Measurements from ENCODE around the gene NUDT14.

Gene NUDT14

GRCh38 chr14:105223770-105224544, 42.8 kb upstream of the NUDT14 start:
- no peaks in the 10 kb centered on the region for H3K27me3 ChIP-seq (ENCODE audit: insufficient read depth, insufficient read length)
- no peaks in the 10 kb centered on the region for H3K4me1 ChIP-seq (ENCODE audit: insufficient read depth, insufficient read length)
- DNase-seq (ENCODE audit: low read depth, low spot score): no peak
- peaks cover 50% of the 10 kb centered on the region for H3K36me3 ChIP-seq (ENCODE audit: insufficient read depth, insufficient read length, low read length)
- H3K4me3 ChIP-seq (ENCODE audit: insufficient read length, low read depth): no peak overlapping the region
- H3K9me3 ChIP-seq (ENCODE audit: insufficient read depth, low read length): no peaks in the 10 kb centered on the region
- no peak overlapping the region for H3K9ac ChIP-seq (ENCODE audit: insufficient read length, low read depth)
- TF ChIP-seq YY1 (IDR thresholded peaks at IDR 0.05; ENCODE audit: insufficient read depth, insufficient read length): no peak
- no peak for TF ChIP-seq ZNF274 (IDR thresholded peaks at IDR 0.05; ENCODE audit: low read depth, low read length)
- TF ChIP-seq SUZ12 (IDR thresholded peaks at IDR 0.05; ENCODE audit: extremely low read depth, insufficient read depth, insufficient read length): no peak

- H3K9ac ChIP-seq (ENCODE audit: insufficient read length, low read depth): no peak overlapping the region
- H3K27me3 ChIP-seq (ENCODE audit: insufficient read depth, insufficient read length): no peaks in the 10 kb centered on the region
- TF ChIP-seq YY1 (IDR thresholded peaks at IDR 0.05; ENCODE audit: insufficient read depth, insufficient read length): no peak
- no peak for TF ChIP-seq ZNF274 (IDR thresholded peaks at IDR 0.05; ENCODE audit: low read depth, low read length)
- no peak for TF ChIP-seq SUZ12 (IDR thresholded peaks at IDR 0.05; ENCODE audit: extremely low read depth, insufficient read depth, insufficient read length)
- H3K4me1 ChIP-seq (ENCODE audit: insufficient read depth, insufficient read length): no peaks in the 10 kb centered on the region
- no peak for DNase-seq (ENCODE audit: low read depth, low spot score)
- peaks cover 49% of the 10 kb centered on the region for H3K36me3 ChIP-seq (ENCODE audit: insufficient read depth, insufficient read length, low read length)
- H3K4me3 ChIP-seq (ENCODE audit: insufficient read length, low read depth): no peak overlapping the region
- no peaks in the 10 kb centered on the region for H3K9me3 ChIP-seq (ENCODE audit: insufficient read depth, low read length)
Observed at GRCh38 chr14:105223260-105223659, 42.1 kb upstream of the NUDT14 start.

GRCh38 chr14:105221598-105222178, 40.6 kb upstream of the NUDT14 start:
- Histone ChIP-seq H3K27me3 (ENCODE audit: insufficient read depth, insufficient read length) (no peaks in the 10 kb centered on the region), H3K4me1 (ENCODE audit: insufficient read depth, insufficient read length) (no peaks in the 10 kb centered on the region), H3K4me3 (ENCODE audit: insufficient read length, low read depth) (no peak overlapping the region), H3K9ac (ENCODE audit: insufficient read length, low read depth) (no peak overlapping the region), H3K36me3 (ENCODE audit: insufficient read depth, insufficient read length, low read length) (peaks cover 57% of the 10 kb centered on the region), H3K9me3 (ENCODE audit: insufficient read depth, low read length) (no peaks in the 10 kb centered on the region)
- TF ChIP-seq ZNF274 (IDR thresholded peaks at IDR 0.05; ENCODE audit: low read depth, low read length): no peak
- no peak for DNase-seq (ENCODE audit: low read depth, low spot score)

- Histone ChIP-seq H3K9ac (ENCODE audit: insufficient read length, low read depth) (no peak overlapping the region), H3K4me3 (ENCODE audit: insufficient read length, low read depth) (no peak overlapping the region), H3K36me3 (ENCODE audit: insufficient read depth, insufficient read length, low read length) (peaks cover 57% of the 10 kb centered on the region), H3K9me3 (ENCODE audit: insufficient read depth, low read length) (no peaks in the 10 kb centered on the region), H3K4me1 (ENCODE audit: insufficient read depth, insufficient read length) (no peaks in the 10 kb centered on the region), H3K27me3 (ENCODE audit: insufficient read depth, insufficient read length) (no peaks in the 10 kb centered on the region)
- no peak for DNase-seq (ENCODE audit: low read depth, low spot score)
- TF ChIP-seq SUZ12 (IDR thresholded peaks at IDR 0.05; ENCODE audit: extremely low read depth, insufficient read depth, insufficient read length) (no peak), YY1 (IDR thresholded peaks at IDR 0.05; ENCODE audit: insufficient read depth, insufficient read length) (no peak), ZNF274 (IDR thresholded peaks at IDR 0.05; ENCODE audit: low read depth, low read length) (no peak)
Observed at GRCh38 chr14:105220699-105221597, 39.8 kb upstream of the NUDT14 start.

- DNase-seq (ENCODE audit: low read depth, low spot score): no peak
- H3K27me3 ChIP-seq (ENCODE audit: insufficient read depth, insufficient read length): no peaks in the 10 kb centered on the region
- H3K9ac ChIP-seq (ENCODE audit: insufficient read length, low read depth): no peak overlapping the region
- no peak for TF ChIP-seq YY1 (IDR thresholded peaks at IDR 0.05; ENCODE audit: insufficient read depth, insufficient read length)
- no peak for TF ChIP-seq SUZ12 (IDR thresholded peaks at IDR 0.05; ENCODE audit: extremely low read depth, insufficient read depth, insufficient read length)
- TF ChIP-seq ZNF274 (IDR thresholded peaks at IDR 0.05; ENCODE audit: low read depth, low read length): no peak
- peaks cover 56% of the 10 kb centered on the region for H3K36me3 ChIP-seq (ENCODE audit: insufficient read depth, insufficient read length, low read length)
- no peak overlapping the region for H3K4me3 ChIP-seq (ENCODE audit: insufficient read length, low read depth)
- H3K4me1 ChIP-seq (ENCODE audit: insufficient read depth, insufficient read length): no peaks in the 10 kb centered on the region
- no peaks in the 10 kb centered on the region for H3K9me3 ChIP-seq (ENCODE audit: insufficient read depth, low read length)
Observed at GRCh38 chr14:105219753-105220152, 38.6 kb upstream of the NUDT14 start.

- H3K36me3 ChIP-seq (ENCODE audit: insufficient read depth, insufficient read length, low read length): peaks cover 54% of the 10 kb centered on the region
- no peak overlapping the region for H3K4me3 ChIP-seq (ENCODE audit: insufficient read length, low read depth)
- no peaks in the 10 kb centered on the region for H3K4me1 ChIP-seq (ENCODE audit: insufficient read depth, insufficient read length)
- no peak overlapping the region for H3K9ac ChIP-seq (ENCODE audit: insufficient read length, low read depth)
- no peak for DNase-seq (ENCODE audit: low read depth, low spot score)
- TF ChIP-seq ZNF274 (IDR thresholded peaks at IDR 0.05; ENCODE audit: low read depth, low read length): no peak
- no peak for TF ChIP-seq SUZ12 (IDR thresholded peaks at IDR 0.05; ENCODE audit: extremely low read depth, insufficient read depth, insufficient read length)
- no peaks in the 10 kb centered on the region for H3K27me3 ChIP-seq (ENCODE audit: insufficient read depth, insufficient read length)
- no peaks in the 10 kb centered on the region for H3K9me3 ChIP-seq (ENCODE audit: insufficient read depth, low read length)
Observed at GRCh38 chr14:105219043-105219612, 38.0 kb upstream of the NUDT14 start.

- Histone ChIP-seq H3K9ac (ENCODE audit: insufficient read length, low read depth) (no peak overlapping the region), H3K4me1 (ENCODE audit: insufficient read depth, insufficient read length) (no peaks in the 10 kb centered on the region), H3K27me3 (ENCODE audit: insufficient read depth, insufficient read length) (no peaks in the 10 kb centered on the region), H3K36me3 (ENCODE audit: insufficient read depth, insufficient read length, low read length) (peaks cover 54% of the 10 kb centered on the region), H3K4me3 (ENCODE audit: insufficient read length, low read depth) (no peak overlapping the region), H3K9me3 (ENCODE audit: insufficient read depth, low read length) (no peaks in the 10 kb centered on the region)
- no peak for DNase-seq (ENCODE audit: low read depth, low spot score)
- TF ChIP-seq SUZ12 (IDR thresholded peaks at IDR 0.05; ENCODE audit: extremely low read depth, insufficient read depth, insufficient read length) (no peak), ZNF274 (IDR thresholded peaks at IDR 0.05; ENCODE audit: low read depth, low read length) (no peak), YY1 (IDR thresholded peaks at IDR 0.05; ENCODE audit: insufficient read depth, insufficient read length) (no peak)
Observed at GRCh38 chr14:105218611-105219010, 37.5 kb upstream of the NUDT14 start.
